Suprapubic skin (tissue), 3 donors: ENCODE measurements around the gene DDX39A.

Source experiments
- CTCF ChIP-seq, 2 donors: fragments of 200-600 bp in 1 of 2; fragments of 450-650 bp in 1 of 2; sonication (generic) in 1 of 2; IDR thresholded peaks; one replicate each; pipeline ENCODE4 v1.5.1; 2016 to 2019; ENCODE audit warnings: antibody characterized with exemption in 2 of 2, mild to moderate bottlenecking in 1 of 2, moderate library complexity in 1 of 2
- POLR2A ChIP-seq, 2 donors: fragments of 450-650 bp; IDR thresholded peaks; one replicate each; pipeline ENCODE4 v1.6.1; 2017; ENCODE audit warnings: antibody characterized with exemption in 2 of 2, mild to moderate bottlenecking in 2 of 2, moderate library complexity in 2 of 2

- TF ChIP-seq CTCF (IDR thresholded peaks at IDR 0.05) (no peak), POLR2A (IDR thresholded peaks at IDR 0.05) (no peak)
These were observed 4.0 kb downstream of the DDX39A start for GRCh38 chr19:14414926-14415690.
